ENCODE data around the gene PRRX1.
A peak's percentile ranks its signal among the peaks of the same experiment; 100 is the strongest.

PRRX1 gene

GRCh38 chr1:170721621-170722020, 57.7 kb downstream of the PRRX1 start:
- DNase-seq (ENCODE audit: extremely low read depth, low read depth) = no peak
- no peak for TF ChIP-seq CTCF (IDR thresholded peaks at IDR 0.05; ENCODE audit: low read depth, low read length)

- TF ChIP-seq CTCF (IDR thresholded peaks at IDR 0.05; ENCODE audit: low read depth, low read length) = no peak
- no peak for DNase-seq (ENCODE audit: extremely low read depth, low read depth)
These were observed 59.6 kb downstream of the PRRX1 start for GRCh38 chr1:170723518-170723917.

GRCh38 chr1:170725326-170725725, 61.4 kb downstream of the PRRX1 start:
- TF ChIP-seq CTCF (IDR thresholded peaks at IDR 0.05; ENCODE audit: low read depth, low read length) = no peak
- no peak for DNase-seq (ENCODE audit: extremely low read depth, low read depth)

- TF ChIP-seq CTCF (IDR thresholded peaks at IDR 0.05; ENCODE audit: low read depth, low read length) = no peak
- no peak for DNase-seq (ENCODE audit: extremely low read depth, low read depth)
These were observed 64.0 kb downstream of the PRRX1 start for GRCh38 chr1:170727963-170728362.

GRCh38 chr1:170729225-170730002, 65.5 kb downstream of the PRRX1 start:
- TF ChIP-seq CTCF (IDR thresholded peaks at IDR 0.05; ENCODE audit: low read depth, low read length) = no peak
- DNase-seq (ENCODE audit: extremely low read depth, low read depth) = peak; percentile 49

- no peak for DNase-seq (ENCODE audit: extremely low read depth, low read depth)
- TF ChIP-seq CTCF (IDR thresholded peaks at IDR 0.05; ENCODE audit: low read depth, low read length) = no peak
These were observed 66.1 kb downstream of the PRRX1 start for GRCh38 chr1:170730014-170730413.

- no peak for DNase-seq (ENCODE audit: extremely low read depth, low read depth)
- no peak for TF ChIP-seq CTCF (IDR thresholded peaks at IDR 0.05; ENCODE audit: low read depth, low read length)
These were observed 66.5 kb downstream of the PRRX1 start for GRCh38 chr1:170730438-170730837.
